ENCODE measurements around the gene TXNL4B.

TXNL4B gene

DNA sequence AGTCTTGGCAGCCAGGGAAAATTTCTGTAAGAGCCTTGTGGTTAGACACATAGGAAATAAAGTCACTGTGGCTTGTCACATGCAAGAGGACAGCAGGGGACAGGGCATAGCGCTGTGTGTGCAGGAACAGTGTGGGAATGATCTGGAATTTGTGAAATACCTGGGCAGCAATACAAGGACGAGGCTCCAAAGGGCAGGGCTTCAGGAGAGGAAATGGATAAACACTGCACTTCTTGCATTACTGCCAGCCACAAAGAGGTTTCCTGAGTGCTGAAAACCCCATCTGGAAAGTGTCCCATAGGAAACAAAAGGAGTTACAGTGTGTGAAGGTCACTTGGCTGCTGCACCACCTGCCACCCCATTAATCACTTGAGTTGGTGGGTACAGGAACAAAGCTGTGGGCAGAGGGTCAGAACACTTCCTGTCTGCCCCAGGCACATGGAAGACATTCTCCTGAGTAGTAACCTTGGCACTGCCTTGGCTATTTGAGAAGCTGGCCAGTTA lies 51.2 kb downstream of the TXNL4B start:
- no peak for DNase-seq (ENCODE audit: insufficient read length, low spot score)
- no peak for FAIRE-seq

DNA sequence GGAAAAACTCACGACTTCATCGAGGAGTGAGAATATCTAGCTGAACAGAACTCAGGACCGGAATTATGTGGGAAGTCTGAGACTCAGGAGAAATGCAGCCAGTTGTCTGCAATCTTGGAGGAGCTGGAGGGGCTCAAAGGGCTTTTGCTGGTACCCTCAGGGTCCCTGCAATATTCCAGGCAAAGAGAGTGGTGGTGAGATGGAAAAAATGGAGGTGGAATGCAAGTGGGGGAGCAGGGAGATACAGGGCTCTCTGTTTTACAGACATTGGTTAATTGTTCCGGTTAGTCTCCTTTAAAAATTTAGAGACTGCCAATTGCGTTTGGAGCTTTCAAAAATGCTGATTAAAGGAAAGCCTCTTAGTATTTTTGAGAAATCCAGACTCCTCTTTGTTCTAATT lies 57.3 kb downstream of the TXNL4B start:
- no peak for FAIRE-seq
- no peak for DNase-seq (ENCODE audit: insufficient read length, low spot score)
